GM12875 (cell line): ENCODE measurements around the gene ARHGAP12.

Experiments
- H3K4me3 ChIP-seq: one replicate; pipeline ENCODE4 v1.5.1; 2011; ENCODE audit warnings: low read depth, low read length, control low read depth
- TF ChIP-seq, protein P1 (sequence below): IDR thresholded peaks from 2 replicates; pipeline ENCODE4 v1.5.1; 2011; ENCODE audit warnings: low read depth, mild to moderate bottlenecking, control low read depth, inconsistent platforms, low read length, moderate library complexity, borderline replicate concordance; ENCODE audit not compliant: insufficient read depth

The ARHGAP12 gene

DNA sequence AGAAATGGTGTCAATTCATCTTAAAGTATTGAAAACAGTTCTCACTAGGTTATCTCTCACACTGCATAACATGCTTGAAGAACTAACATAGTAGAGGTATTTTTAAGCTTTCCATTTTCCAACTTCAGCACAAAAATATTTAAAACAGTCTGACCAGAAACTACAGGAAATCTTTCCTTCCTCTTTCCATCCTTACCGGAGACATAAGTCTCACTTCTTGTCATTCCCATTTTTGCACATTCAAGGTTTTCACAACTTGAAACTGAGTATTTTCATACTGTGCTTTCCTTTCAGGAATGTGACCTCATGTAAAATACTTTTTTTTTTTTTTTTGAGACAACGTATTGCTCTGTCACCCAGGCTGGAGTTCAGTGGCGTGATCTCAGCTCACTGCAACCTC is 45.2 kb downstream of the ARHGAP12 start:
- TF ChIP-seq, protein P1, sequence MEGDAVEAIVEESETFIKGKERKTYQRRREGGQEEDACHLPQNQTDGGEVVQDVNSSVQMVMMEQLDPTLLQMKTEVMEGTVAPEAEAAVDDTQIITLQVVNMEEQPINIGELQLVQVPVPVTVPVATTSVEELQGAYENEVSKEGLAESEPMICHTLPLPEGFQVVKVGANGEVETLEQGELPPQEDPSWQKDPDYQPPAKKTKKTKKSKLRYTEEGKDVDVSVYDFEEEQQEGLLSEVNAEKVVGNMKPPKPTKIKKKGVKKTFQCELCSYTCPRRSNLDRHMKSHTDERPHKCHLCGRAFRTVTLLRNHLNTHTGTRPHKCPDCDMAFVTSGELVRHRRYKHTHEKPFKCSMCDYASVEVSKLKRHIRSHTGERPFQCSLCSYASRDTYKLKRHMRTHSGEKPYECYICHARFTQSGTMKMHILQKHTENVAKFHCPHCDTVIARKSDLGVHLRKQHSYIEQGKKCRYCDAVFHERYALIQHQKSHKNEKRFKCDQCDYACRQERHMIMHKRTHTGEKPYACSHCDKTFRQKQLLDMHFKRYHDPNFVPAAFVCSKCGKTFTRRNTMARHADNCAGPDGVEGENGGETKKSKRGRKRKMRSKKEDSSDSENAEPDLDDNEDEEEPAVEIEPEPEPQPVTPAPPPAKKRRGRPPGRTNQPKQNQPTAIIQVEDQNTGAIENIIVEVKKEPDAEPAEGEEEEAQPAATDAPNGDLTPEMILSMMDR, result no peak
- H3K4me3 ChIP-seq, result no peak overlapping the region

DNA sequence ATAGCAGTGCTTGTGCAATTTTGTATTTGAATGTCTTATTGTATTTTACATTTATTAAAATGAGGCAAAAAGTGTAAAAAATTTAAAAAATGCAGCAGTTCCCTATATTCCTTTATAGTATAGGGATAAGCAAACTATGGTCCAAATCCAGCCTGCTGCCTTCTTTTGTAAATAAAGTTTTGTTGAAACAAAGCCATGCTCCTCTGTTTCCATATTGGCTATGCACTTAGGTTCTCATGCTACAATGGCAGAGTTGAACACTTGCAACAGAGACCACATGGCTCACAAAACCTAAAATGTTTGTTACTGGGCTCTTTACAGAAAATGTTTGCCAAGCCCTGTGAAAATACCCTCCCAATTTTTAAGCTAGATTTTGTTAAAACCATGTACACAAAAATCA is 50.1 kb downstream of the ARHGAP12 start:
- no peak overlapping the region for H3K4me3 ChIP-seq
- TF ChIP-seq, protein P1, result no peak

DNA sequence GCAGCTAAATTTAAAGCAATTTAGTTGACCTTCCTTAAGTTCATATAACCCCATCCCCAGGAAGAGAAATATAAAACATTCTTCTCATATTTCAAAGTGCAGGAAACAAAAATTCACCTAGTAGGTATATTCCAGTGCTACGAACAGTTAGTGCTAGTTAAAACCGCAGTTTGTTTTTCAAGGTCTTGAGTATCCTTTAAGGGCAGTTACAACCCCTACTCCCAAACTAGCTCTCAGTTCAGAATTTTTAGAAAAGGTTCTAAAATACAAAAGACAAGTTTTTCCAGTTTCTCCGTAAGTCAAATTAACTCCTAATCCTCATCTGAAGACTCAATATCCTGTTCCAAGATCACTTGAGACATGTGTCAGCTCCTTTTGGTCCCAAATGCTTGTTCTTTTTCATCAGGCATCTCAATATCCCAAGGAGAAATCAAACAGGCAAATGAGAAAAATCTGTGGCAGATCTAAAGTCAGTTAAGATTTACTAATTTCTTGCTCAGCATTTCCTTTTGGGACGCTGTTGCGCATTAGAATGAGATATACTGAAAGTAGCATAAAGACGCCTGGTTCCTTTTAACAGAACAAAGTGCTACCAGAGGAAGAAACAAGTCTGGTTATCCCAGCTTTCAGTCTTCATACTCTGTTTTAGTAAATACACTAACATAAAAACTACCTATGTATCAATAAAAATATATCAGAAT is 51.8 kb downstream of the ARHGAP12 start:
- TF ChIP-seq, protein P1, result 0 out of 2 replicates have a peak, but pooled peaks have one; percentile 2
- H3K4me3 ChIP-seq, result no peak overlapping the region

DNA sequence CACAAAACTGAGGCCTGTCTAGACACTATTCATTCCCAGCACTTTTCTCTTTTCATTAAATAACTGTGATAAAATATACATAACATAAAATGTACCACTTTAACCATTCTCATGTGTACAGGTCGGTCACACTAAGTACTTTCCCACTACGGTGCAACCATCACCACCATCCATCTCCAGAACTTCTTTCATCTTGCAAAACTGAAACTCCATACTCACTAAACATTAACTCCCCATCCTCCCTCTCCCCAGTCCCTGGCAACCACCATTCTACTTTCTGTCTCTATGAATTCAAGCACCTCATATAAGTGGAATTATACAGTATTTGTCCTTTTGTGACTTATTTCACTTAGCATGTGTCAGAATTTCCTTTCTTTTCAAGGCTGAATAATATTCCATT is 53.0 kb downstream of the ARHGAP12 start:
- TF ChIP-seq, protein P1, result no peak
- no peak overlapping the region for H3K4me3 ChIP-seq

DNA sequence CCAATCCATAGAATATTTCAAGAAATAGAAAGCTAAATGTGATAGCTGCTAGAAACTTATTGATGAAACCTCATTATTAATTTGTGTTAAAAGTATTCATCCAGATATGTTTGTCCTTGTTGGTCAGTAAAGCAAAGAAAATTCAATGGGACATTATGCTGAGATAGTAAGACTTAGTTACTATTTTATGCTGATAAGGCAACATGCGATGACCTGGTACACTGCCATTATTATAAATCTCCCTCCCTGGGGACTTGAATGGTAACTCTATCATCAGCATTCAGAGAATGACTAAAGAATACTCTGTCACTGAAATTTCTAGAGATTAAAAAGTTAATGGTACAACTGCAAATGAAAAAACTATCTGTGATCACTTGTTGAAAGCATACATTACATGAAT is 54.9 kb downstream of the ARHGAP12 start:
- H3K4me3 ChIP-seq, result no peak overlapping the region
- TF ChIP-seq, protein P1, result no peak

DNA sequence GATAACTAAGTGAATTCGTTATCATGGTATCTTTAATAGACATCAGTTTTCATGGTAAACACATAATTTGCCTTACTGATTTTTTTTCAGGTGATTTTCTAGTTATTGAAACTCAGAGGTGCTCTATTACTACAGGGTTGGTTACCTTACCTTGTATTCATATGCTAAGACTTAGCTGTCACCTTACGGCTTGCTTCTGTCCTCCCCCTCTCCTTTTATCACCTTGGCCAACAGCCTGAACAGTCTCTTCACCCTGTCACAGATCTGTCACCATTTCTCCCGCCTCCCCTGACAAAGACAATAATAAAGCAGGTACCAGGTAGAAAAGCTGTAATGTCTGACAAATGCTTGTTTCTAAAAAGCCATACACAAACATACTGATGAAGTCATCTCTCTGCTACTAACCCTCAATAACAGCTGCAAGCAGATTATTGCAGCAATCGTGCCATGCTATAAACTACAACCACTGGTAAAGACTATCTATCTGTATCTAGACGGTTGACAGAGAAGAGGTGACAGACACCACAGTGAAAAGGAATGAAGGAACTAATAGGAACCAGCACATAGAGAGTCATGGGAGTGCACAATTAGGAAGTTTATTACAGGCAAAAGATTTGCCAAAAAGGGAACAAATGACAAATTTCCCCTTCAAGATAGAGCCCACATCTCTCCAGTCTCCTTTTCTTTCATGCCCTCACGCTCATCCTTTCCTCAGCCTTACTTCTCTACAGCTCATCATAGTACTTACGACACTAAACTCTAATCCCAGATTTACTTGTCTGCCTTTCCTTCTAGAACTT is 57.2 kb downstream of the ARHGAP12 start:
- H3K4me3 ChIP-seq, result no peak overlapping the region

More for the DNA sequence above, 57.2 kb downstream of the ARHGAP12 start:
- TF ChIP-seq, protein P1, result no peak
